ENCODE results near the gene MORF4L1. TPM values are rescaled to one million over a fixed set of nuclear protein-coding genes. Genes with fewer than 3 reads are reported as not detected.
"Not testable (repeated sequence)": the region's sequence is repeated elsewhere in the genome, so short reads cannot be mapped to it uniquely, and the experiment has no call there.

Gene MORF4L1
- total RNA-seq, 1 donor from 2014 or later: 343 TPM

DNA sequence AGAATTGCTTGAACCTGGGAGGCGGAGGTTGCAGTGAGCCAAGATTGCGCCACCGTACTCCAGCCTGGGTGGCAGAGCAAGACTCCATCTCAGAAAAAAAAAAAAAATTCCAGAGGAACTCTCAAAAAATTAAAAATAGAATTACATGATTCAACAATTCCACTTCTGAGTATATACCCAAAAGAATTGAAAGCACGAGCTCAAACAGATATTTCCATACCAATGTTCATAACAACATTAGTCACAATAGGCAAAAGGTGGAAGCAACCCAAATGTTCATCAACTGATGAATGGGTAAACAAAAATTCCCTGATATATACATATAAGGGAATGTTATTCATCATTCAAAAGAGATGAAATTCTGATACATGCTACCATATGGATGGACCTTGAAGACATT, 16.9 kb upstream of the MORF4L1 start:
- DNase-seq (ENCODE audit: low read depth, low spot score): no peak

DNA sequence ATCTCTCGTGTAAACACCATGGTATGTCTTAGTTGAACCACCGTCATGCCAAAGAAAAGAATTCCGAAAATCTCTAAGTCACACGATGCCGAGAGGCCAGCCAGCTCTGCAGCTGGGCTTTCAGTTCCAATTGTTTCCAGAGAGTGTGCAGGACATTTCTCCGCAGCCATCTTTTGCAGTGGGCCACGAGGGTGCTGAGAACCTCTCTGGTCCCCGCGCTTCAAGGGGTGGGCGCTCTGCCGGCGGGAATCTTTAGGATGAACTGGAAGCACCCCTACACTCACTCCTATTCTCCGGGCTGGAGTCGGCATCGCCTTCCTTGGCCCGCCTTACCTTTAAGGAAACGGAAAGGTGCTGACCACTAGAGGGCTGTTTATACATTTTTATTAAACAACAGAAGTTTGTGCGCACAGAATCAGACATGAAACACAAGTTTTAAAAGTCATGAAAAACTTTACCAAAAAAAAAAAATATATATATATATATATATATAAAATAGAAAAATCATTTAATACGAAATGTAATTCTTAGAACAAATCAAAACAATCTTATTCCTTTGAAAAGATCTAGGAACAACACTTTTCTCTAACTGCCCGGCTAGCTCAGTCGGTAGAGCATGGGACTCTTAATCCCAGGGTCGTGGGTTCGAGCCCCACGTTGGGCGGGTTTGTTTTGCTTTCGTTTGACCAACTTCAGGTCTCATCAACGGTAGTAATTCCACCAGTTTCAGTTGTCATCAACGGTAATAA, 12.5 kb upstream of the MORF4L1 start:
- DNase-seq (ENCODE audit: low read depth, low spot score): peak; percentile 44

- not testable (repeated sequence) for DNase-seq (ENCODE audit: low read depth, low spot score)
These were observed 7.1 kb upstream of the MORF4L1 start for GRCh38 chr15:78865585-78865984.

- DNase-seq (ENCODE audit: low read depth, low spot score): not testable (repeated sequence)
These were observed 6.7 kb upstream of the MORF4L1 start for GRCh38 chr15:78866031-78866430.

DNA sequence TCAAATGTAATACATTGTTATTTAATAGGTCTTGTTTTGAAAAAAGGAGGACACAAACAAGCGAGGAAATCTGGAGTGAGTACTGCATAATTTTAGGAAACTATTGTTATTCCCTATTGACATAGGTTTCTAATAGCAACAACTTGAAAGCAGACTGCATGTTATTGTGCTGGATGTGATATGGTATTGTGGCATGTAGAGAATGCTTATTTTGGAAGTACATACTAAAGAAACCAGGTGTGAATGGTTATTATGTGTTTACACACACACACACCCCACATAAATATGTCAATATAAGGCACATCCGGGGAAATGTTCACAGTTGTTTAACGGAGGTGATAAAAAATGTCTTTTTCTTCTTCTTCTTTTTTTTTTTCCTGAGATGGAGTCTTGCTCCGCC, 5.9 kb upstream of the MORF4L1 start:
- no peak for DNase-seq (ENCODE audit: low read depth, low spot score)

GRCh38 chr15:78868366-78868765, 4.3 kb upstream of the MORF4L1 start:
- DNase-seq (ENCODE audit: low read depth, low spot score): no peak

GRCh38 chr15:78871483-78872127, 1.1 kb upstream of the MORF4L1 start:
- DNase-seq (ENCODE audit: low read depth, low spot score): not testable (repeated sequence)

DNA sequence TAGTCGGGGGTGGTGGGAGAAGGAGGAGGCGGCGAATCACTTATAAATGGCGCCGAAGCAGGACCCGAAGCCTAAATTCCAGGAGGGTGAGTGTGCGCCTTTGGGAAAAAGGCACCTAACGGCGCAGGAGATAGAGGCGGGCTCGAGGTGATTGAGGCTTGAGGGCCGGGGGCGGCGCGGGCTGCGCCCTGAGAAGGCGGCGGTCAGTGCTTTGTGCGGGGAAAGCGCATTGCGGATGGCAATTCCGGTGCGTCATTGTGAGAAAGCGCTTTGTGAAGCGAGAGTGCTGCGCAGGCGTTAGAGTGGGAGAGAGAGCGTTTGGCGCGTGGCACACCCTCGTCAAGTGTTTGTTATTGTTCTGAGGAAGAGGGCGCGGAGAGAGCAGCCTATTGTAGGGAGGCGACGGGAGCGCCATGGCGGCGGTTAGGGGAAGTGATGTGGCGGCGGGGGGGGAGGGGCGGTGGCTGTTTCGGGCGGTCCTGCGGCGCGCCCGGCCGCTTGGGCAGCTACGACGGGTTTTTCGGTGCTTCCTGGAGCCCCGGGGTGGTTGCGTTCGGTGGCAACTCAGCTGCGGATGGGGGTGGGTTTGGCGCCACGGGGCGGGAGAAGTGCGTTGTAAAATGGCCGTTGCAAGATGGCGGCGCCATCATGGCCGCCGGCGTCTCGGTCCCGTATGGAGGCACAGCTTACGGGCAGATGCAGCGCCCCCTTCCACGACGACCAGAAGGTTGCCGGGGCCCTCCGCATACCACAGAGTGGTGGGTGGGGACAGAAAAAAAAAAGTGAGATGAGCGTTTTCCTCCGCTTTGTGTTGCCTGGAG, 492 bp downstream of the MORF4L1 start:
- peak; percentile 78 for DNase-seq (ENCODE audit: low read depth, low spot score)

DNA sequence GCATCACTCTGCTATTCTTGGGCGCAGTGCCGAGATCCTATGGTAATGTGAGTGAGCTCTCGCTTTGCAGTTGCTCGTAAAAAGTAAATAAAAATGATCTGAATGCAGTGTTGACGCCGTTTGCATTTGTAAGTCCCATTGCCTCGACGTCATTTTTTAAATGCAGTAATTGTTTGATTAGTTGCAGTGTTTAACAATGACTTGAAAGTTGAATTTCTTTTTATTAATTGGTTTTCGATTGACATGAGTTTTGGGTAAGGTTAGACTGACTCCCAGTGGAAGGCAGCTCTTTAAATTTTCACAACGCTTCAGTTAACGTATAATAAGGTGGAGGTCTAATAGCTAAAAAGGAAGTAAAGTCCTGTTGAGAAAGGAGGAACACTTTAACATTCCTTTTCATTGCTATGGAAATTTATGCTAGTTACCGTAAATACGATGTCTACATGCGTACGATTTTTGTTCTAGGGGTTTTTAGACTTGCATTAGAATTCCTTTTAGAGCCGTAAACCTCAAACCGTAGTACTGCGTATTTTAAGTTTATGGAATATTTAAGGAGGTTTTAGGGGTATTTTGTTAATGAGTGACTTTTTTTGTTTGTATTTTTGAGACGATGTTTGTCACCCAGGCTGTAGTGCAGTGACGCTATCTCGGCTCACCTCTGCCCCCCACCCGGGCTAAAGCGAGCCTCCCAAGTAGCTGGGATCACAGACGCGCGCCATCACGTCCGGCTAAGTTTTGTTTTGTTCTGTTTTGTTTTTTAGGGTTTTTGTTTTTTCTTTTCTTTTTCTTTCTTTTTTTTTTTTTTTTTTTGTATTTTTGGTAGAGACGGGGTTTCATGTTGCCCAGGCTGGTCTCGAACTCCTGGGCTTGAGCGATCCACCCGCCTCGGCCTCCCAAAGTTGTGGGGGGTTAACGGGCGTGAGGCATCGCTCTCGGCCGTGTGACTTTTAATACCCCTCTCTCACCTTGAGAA, 1.4 kb downstream of the MORF4L1 start:
- no peak for DNase-seq (ENCODE audit: low read depth, low spot score)

DNA sequence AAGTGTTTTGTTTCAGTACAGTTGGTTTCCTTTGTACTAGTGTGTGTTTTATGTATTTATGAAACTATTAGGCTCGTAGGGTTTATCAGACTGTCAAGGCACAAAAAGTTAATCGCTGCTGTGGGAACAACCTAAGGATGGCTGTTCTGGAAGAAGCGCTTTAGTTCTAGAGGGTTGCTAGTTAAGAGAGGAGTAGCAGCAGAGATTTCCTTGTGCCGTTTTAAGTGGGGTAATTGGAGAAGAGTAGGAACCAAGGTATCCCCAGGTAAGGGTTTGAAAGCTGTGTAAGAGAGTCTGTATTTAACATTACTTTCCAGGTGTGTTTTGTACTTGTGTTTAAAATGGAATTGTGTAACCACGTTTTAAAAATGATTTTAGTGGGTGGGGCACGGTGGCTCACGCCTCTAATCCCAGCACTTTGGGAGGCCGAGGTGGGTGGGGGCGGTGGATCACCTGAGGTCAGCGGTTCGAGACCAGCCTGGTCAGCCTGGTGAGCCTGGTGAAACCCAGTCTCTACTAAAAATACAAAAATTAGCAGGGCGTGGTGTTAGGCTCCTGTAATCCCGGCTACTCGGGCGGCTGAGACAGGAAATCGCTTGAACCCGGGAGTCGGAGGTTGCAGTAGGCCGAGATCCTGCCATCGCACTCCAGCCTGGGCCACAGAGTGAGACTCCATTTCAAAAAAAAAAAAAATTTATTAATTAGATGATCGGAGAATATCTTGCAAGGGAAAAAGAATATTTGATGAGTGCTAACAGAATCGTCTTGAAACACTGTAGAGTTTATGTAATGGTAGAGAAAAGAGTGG, 2.6 kb downstream of the MORF4L1 start:
- DNase-seq (ENCODE audit: low read depth, low spot score): no peak

- not testable (repeated sequence) for DNase-seq (ENCODE audit: low read depth, low spot score)
These were observed 4.3 kb downstream of the MORF4L1 start for GRCh38 chr15:78876954-78877353.

GRCh38 chr15:78878356-78878755, 5.7 kb downstream of the MORF4L1 start:
- DNase-seq (ENCODE audit: low read depth, low spot score): no peak

- no peak for DNase-seq (ENCODE audit: low read depth, low spot score)
These were observed 7.0 kb downstream of the MORF4L1 start for GRCh38 chr15:78879517-78880241.

GRCh38 chr15:78880242-78880533, 7.5 kb downstream of the MORF4L1 start:
- no peak for DNase-seq (ENCODE audit: low read depth, low spot score)

DNA sequence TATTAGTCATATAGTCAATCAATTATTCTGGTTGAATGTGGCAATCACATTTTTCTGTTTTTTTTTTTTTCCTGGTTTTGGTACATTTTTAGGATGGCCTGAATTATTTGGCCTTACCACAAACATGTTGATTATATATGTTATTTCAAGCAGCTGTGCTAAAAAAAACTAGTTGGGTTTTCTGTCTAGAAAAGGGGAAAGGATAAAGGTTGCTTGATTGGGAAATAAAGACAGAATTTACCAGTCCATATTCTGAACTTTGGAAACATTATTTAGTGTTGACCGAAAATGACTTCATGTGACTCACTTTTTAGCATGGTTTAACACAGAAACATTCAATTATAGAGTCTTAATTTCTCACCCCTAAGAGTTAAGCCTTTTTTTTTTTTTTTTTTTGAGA, 8.1 kb downstream of the MORF4L1 start:
- no peak for DNase-seq (ENCODE audit: low read depth, low spot score)

DNA sequence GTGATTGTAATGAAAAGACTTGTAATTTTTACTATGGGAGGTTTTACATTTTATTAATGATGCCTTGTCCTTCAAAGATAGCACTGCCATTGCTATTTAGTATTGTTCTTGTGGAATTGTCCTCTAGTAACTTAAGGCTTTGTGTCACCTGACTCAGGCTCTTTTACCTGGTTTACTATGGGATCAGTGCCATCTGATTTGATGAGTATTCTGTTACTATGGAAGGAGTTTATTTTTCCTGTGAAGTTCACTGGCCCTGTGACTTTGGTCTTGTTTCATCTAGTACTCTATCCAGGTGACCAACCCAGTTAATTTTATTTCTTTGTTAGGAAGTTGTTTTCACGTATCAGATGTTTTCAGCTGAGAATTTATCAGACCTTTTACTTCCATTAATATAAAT, 9.0 kb downstream of the MORF4L1 start:
- no peak for DNase-seq (ENCODE audit: low read depth, low spot score)

- no peak for DNase-seq (ENCODE audit: low read depth, low spot score)
These were observed 16.3 kb downstream of the MORF4L1 start for GRCh38 chr15:78889000-78889399.

DNA sequence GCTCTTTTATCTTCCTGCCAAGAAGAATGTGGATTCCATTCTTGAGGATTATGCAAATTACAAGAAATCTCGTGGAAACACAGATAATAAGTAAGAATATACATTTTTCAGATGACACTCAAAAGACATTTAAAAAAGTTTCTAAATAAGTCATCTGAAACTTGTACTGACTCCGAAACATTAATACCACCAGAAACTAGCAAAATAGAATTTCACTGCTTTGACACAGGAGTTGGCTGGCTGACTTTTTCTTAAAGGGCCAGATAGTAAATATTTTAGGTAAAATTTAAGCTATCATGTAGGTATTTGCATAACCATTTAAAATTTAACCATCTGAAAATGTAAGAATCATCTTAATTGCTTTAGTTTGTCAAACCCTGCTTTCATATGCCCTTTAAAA, 20.8 kb downstream of the MORF4L1 start:
- no peak for DNase-seq (ENCODE audit: low read depth, low spot score)

DNA sequence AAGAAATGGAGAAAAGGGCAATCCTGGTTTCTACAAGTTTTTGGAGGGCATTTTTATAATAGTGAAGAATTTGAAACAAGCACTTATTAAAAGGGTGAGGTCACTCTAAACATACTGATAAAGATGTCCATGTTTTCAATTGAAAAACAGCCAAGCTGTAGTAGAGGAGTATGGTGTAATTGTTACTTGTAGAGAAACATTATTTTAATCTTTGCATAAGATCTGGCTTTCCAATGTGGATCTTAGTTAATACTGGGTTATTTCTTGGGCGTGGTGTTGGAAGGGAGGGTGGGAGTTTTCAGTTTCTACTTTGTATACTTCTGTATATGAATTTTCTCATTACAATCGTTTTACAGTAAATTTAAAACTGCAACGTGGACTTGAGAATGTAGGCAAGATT, 22.8 kb downstream of the MORF4L1 start:
- DNase-seq (ENCODE audit: low read depth, low spot score): no peak

GRCh38 chr15:78898540-78898939, 25.9 kb downstream of the MORF4L1 start:
- no peak for DNase-seq (ENCODE audit: low read depth, low spot score)
